ENCODE measurements around the gene GPHA2.

The GPHA2 gene

GRCh38 chr11:64929625-64930024 is 6.1 kb downstream of the GPHA2 start:
- DNase-seq: no peak

DNA sequence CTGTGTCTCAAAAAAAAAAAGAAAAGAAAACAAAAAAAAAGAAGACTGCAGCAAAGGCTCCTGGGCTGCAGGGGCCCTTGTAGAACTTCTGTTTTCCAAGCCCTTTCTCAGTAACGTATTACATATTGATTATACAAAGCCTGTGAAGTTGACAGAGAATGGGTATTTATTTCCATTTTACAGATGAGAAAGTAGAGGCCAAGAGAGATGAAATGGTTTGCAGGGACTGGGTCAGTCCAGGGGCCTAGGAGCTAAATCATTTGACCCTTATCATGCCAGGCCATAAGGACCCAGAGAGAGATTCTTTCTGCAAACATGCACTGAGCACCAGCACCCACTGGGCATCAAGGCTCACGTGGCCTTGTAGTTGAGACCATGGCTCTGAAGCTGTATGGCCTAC is 6.7 kb downstream of the GPHA2 start:
- no peak for DNase-seq

DNA sequence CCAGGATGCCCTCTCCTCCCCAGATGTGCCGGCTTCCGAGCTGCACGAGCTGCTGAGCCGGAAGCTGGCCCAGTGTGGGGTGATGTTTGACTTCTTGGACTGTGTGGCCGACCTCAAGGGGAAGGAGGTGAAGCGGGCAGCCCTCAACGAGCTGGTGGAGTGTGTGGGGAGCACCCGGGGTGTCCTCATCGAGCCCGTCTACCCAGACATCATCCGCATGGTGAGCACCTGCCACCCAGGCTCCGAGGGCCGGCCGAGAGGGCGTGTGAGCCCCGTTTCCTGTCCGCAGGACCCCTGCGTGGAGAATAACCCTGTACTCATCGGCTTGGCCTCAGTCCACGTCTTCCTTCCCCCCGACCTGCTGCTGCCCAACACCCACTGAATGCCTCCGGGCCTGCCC is 9.0 kb downstream of the GPHA2 start:
- no peak for DNase-seq

DNA sequence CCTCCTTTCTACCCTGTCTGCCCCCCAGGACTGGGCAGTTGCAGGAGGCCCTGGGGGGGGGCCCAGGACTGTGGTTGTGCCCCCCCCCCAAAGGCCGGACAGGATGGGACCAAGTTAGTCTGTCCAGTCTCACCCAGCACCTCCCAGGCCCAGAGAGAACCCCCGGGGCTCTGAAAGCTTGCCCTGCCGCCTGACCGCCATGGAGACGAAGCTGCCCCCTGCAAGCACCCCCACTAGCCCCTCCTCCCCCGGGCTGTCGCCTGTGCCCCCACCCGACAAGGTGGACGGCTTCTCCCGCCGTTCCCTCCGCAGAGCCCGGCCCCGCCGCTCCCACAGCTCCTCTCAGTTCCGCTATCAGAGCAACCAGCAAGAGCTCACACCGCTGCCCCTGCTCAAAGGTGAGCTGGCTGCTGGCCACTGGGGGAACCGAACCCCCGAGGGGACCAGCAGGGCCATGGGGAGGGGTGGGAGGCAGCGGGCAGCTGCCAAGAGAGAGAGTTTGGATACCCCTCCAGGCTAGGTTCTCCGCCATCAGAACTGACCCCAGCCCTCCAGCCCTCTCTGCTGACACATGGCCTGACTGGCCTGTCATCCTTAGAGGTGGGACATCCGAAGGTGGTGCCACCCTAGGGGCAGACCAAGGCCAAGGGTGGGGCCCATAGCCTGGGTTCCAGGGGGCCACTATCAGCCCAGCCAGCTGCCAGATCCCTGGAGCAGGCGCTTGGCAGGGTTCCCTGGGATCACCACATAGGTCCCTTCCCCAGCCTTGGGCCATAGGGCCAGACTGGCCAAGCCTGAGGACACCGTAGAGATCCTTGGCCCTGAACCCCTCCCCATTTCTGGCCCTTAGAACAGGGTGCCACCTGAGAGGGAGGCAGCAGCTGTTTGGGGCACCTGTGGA is 9.9 kb downstream of the GPHA2 start:
- DNase-seq: no peak

DNA sequence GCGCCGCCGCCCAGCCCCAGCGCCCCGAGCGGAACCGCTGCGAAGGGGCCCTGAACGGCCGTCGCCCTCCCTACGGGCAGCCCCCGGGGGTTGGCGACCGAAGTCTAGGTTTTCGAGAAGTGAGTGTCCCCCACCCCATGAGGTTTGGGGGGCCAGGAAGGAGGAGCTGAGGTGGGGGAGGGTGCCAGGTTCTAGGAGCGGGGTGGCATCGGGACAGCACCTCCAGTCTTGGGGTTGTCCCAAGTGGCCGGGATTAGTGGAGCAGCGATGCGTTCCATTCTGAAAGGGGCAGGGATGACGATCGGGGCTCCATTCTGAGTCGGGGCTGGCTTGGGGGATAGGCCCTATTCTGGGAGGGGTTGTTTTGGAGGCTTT is 10.8 kb downstream of the GPHA2 start:
- no peak for DNase-seq

DNA sequence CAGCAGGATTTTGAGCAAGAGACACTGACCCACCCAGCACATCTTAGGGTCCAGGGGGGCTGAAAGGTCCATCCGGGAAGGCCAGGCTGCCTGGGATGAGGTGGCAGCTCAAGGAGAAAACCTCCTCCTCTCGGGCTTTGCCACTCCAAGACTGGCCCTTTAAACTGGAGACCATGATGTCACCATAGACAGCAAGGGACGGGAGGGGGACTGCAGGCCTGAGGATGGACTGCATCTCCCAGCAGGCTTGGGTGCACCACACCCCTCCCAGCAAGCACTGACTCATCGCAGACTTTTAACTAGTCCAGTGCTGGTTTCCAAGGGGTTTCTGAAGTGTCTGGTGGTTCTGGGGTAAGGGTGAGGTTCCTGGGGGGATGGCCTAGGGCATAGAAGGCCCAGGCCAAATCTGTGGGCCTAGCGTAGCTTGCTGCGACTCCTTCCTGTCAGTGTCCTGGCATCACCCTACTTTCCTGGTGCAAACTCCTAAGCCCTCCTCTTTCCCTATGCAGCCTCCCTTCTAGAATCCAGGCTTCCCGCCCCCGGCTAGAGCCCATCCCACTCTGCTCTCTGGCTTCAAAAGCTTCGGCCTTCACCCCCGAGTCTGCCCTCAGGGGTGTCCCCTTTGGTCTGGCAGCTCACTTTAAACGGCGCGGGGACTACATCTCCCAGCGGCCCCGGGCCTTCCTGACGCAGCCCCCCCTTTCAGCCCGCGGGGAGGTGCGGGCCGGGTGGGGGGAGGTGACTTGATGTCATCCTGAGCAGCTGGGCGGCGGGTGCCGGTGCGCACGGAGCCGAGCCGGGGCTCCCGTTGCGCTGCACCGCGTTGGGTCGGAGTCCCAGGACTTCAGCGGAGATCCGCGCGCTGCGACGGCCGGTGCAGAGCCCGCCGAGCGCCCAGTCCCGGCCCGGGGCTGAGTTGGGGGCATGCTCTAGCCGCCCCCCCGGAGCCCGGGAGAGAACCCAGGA is 11.5 kb downstream of the GPHA2 start, which contains the start of gene PPP2R5B:
PPP2R5B (plus strand) TSS at position 746 of the 966 bp plus-strand sequence. CDS start 1,046 bp downstream, outside the sequence.
- peak; percentile 84 for DNase-seq

- no peak for DNase-seq
Observed at GRCh38 chr11:64923151-64923661, 12.5 kb downstream of the GPHA2 start.

DNA sequence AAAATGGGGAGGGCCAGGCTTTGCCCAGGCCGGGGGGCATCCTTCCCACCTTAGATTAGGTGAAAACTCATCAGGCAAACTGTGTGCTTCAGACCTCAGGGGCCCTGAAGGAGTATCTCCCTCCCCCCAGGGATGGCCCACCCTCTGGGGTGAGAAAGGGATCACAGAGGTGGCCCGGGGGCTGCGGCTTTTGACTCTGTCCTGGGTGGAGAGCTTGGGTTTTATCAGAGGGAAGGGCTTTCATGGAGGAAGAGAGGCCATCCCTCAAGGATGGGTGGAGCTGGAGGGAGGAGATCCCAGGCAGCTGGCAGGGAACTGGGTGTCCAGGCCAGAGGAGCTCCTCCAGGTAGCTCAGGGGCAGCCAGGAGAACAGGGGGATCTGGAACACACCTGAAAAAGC is 14.3 kb downstream of the GPHA2 start:
- DNase-seq: no peak

DNA sequence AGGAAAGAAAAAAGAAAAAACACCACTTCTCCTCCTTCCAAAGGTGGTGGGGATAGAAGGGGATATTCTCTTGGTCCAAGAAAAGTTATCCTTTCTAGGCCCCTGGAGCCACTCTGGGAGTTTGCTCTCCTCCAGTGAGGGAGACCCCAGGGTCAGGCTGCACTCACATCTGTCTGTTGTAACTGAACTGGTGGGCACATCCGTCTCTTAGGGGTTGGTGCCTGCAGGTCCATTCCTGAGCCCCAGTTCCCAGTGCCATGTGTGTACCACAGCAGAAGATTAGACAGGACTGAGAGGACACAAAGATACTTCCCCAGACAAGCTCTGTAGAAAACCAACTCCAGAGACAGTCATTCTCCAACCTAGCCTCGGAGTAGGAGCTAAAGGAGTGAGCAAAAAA is 15.6 kb downstream of the GPHA2 start:
- DNase-seq: no peak

DNA sequence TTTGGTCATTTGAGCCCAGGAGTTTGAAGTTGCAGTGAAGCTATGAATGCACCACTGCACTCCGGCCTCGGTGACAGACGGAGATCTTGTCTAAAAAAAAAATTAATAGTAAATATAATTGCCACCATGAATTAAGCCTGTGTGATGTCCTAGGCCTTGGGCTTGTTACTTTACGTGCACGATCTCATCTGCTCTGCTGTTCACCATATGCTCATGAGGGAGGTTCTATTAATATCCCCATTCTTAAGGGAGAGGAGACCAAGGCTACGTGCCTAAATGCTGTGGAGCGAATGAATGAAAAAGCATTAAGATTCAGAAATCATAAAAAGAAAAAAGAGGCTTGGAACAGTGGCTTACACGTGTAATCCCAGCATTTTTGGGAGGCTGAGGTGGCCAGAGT is 16.1 kb downstream of the GPHA2 start:
- DNase-seq: no peak

- DNase-seq: no peak
Observed at GRCh38 chr11:64918017-64918416, 17.7 kb downstream of the GPHA2 start.

GRCh38 chr11:64917663-64917995 is 18.1 kb downstream of the GPHA2 start:
- DNase-seq: no peak

- DNase-seq: peak; percentile 96
Observed at GRCh38 chr11:64916775-64917662, 18.7 kb downstream of the GPHA2 start, which contains the start of gene ATG2A. Gene ATG2A (minus strand): TSS chr11:64917209. CDS start chr11:64917135, 74 bp downstream.

DNA sequence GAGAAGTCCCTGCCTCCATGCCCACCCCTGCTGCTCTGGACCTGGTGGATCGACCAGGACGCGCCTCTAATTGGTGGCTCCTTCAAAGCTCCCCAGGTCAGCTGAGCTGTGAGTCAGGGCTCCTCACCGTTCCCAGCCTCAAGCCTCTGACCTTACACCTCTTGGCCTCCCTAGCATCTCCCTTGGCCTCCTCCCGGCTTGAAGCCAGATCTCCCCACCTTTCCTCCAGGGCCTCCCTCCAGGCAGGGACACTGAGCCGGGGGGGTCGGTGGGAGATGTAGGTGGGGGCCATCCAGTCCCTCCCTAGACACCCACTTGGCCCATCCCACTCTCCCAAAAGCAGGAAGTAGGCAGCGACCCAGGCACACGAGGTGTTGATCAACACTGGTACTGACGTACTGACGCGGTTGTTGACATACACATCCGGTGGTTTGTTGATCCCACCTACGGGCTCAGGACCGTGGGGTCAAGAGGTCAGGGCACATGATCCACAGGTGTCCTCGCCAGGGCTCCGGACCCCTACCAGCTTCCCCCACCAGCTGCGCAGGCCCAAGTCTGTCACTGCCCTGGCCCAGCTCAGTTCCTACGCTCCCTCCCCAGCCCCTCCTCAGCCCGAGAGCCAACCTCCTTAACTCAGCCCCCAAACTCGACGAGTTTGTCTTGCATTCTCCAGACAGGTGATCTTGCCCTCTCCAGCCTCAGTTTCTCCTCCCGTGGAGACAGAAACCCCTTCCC is 19.5 kb downstream of the GPHA2 start:
- no peak for DNase-seq

DNA sequence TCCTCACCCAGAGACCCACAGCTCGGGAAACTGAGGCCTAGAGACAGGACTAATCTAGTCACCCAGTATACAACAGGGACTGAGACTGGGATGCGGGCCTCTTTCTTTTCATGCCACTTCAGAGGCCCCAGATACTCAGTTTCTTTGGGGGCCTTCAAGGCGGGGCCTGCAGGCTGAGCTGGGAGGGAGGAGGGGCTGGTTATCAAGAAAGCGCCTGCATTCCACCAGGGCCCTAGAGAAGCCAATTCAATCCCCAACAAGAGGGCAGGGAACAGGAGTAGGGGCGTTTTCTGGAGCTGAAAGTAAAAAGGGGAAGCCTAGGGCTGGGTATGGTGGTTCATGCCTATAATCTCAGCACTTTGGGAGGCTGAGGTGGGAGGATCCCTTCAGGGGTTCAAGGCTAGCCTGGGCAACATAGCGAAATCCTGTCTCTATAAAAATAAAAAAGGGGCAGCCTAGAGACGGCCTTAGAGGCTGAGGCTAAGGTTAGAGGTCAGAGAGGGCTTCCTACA is 20.3 kb downstream of the GPHA2 start:
- no peak for DNase-seq

GRCh38 chr11:64914123-64914522 is 21.6 kb downstream of the GPHA2 start:
- no peak for DNase-seq

GRCh38 chr11:64913171-64913727 is 22.4 kb downstream of the GPHA2 start:
- no peak for DNase-seq

DNA sequence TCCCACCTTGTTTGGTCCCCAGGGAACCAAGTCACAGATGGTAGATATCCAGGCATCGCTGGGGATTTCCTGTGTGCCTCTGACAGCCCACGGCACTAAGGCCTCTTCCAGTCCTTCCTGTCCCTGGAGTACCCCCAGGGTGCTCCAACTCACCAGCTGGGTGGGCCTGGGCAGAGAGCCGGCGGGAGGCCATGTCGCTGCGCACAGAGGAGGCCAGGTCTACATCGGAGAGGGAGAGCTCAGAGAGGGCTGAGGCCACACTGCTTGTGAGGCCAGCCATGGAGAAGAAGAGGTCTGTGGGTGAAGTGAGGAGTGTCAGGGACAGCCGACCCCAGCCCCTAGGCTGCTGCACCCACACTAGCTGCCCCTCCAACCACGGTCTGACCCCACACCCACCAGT is 24.0 kb downstream of the GPHA2 start:
- DNase-seq: no peak

- DNase-seq: no peak
Observed at GRCh38 chr11:64911142-64911541, 24.6 kb downstream of the GPHA2 start.

- DNase-seq: no peak
Observed at GRCh38 chr11:64910451-64911093, 25.1 kb downstream of the GPHA2 start.
